Endodermal cell (in vitro differentiated cells): ENCODE data around the gene CD79A. TPM values are rescaled to one million over a fixed set of nuclear protein-coding genes. Genes with fewer than 3 reads are reported as not detected.

Experiments used
- DNase-seq: peaks from one replicate; pipeline ENCODE4 v3.0.0-alpha.2; 2017
- H3K27ac ChIP-seq: 2 replicates; pipeline ENCODE4 v1.5.1; 2013; ENCODE audit warnings: mild to moderate bottlenecking, low read depth, low read length, moderate library complexity
- H3K27me3 ChIP-seq: 2 replicates; pipeline ENCODE4 v1.6.1; 2013; ENCODE audit warnings: mild to moderate bottlenecking, low read length, moderate library complexity; ENCODE audit not compliant: insufficient read depth, control insufficient read depth, poor library complexity, severe bottlenecking
- H3K36me3 ChIP-seq: 2 replicates; pipeline ENCODE4 v1.7.0; 2013; ENCODE audit warnings: mild to moderate bottlenecking, low read length, moderate library complexity; ENCODE audit not compliant: control insufficient read depth, insufficient read depth
- H3K4me1 ChIP-seq: one replicate; pipeline ENCODE4 v1.7.0; 2013; ENCODE audit warnings: low read length; ENCODE audit not compliant: control insufficient read depth, insufficient read depth
- H3K4me3 ChIP-seq: 2 replicates; pipeline ENCODE4 v1.5.1; 2013; ENCODE audit warnings: mild to moderate bottlenecking, low read length, moderate library complexity
- H3K9ac ChIP-seq: 2 replicates; pipeline ENCODE4 v1.6.1; 2013; ENCODE audit warnings: mild to moderate bottlenecking, low read length, moderate library complexity; ENCODE audit not compliant: poor library complexity, severe bottlenecking; ENCODE audit errors: extremely low read depth
- H3K9me3 ChIP-seq: 2 replicates; pipeline ENCODE4 v1.6.1; 2013; ENCODE audit warnings: mild to moderate bottlenecking, low read length, moderate library complexity; ENCODE audit not compliant: control insufficient read depth
- H3K27ac Mint-ChIP-seq: 2 replicates; pipeline ENCODE4 v1.8.0; 2020; ENCODE audit warnings: mixed read lengths
- H3K27me3 Mint-ChIP-seq: 2 replicates; pipeline ENCODE4 v1.8.0; 2021; ENCODE audit warnings: mild to moderate bottlenecking, mixed read lengths; ENCODE audit not compliant: insufficient read depth
- H3K36me3 Mint-ChIP-seq: 2 replicates; pipeline ENCODE4 v1.8.0; 2020; ENCODE audit warnings: low read depth, mixed read lengths
- H3K4me1 Mint-ChIP-seq: 2 replicates; pipeline ENCODE4 v1.8.0; 2020; ENCODE audit warnings: mixed read lengths
- H3K4me3 Mint-ChIP-seq: 2 replicates; pipeline ENCODE4 v1.8.0; 2020; ENCODE audit warnings: mild to moderate bottlenecking, moderate library complexity, mixed read lengths
- H3K9me3 Mint-ChIP-seq: 2 replicates; pipeline ENCODE4 v1.8.0; 2020; ENCODE audit warnings: mild to moderate bottlenecking, mixed read lengths
- CTCF ChIP-seq: fragments of 200-600 bp; sonication (generic); conservative IDR thresholded peaks from 2 replicates; pipeline ENCODE4 v1.5.0; 2021; ENCODE audit warnings: antibody characterized with exemption, mild to moderate bottlenecking
- WGBS, 2 experiments: methylation state at CpG; one replicate each; pipeline versions ENCODE4 v1.1.5 to v1.1.7; 2013; ENCODE audit warnings: missing lambda C conversion rate in 2 of 2, mixed read lengths in 1 of 2; ENCODE audit not compliant: insufficient coverage in 1 of 2, insufficient read length in 1 of 2; 5-methylcytosine and 5-hydroxymethylcytosine counted together
- total RNA-seq, 2 donors: library from RNA; stranded (reverse); fragmentation: NEBNext Ultra II Directional in 1 of 2; extraction: Animal tissue kit (Norgen Biotek cat#: 25700) in 1 of 2; gene quantifications; 2 replicates in 1 of 2; 3 replicates in 1 of 2; pipeline ENCODE4 v1.2.1, GENCODE V29; 2021

Gene CD79A
- total RNA-seq, 2 donors from 2014 or later = not detected

- peak overlapping the region; percentile 88 for H3K27ac Mint-ChIP-seq
- Histone ChIP-seq H3K36me3 (peaks cover 3% of the 10 kb centered on the region), H3K27me3 (no peaks in the 10 kb centered on the region), H3K9ac (peak overlapping the region; percentile 68), H3K4me3 (peak overlapping the region; percentile 90), H3K27ac (no peak overlapping the region), H3K9me3 (no peaks in the 10 kb centered on the region), H3K4me1 (no peaks in the 10 kb centered on the region)
- 0% methylated on average over 50 to 66 of the region's 66 CpGs for WGBS, 2 experiments
- no peaks in the 10 kb centered on the region for H3K9me3 Mint-ChIP-seq
- peak overlapping the region; percentile 68 for H3K4me3 Mint-ChIP-seq
- H3K36me3 Mint-ChIP-seq = peaks cover 7% of the 10 kb centered on the region
- peaks cover 29% of the 10 kb centered on the region for H3K27me3 Mint-ChIP-seq
- peak; percentile 98 for DNase-seq
- peaks cover 30% of the 10 kb centered on the region for H3K4me1 Mint-ChIP-seq
- TF ChIP-seq CTCF = no peak
Measured at GRCh38 chr19:41883821-41884733, 7.0 kb downstream of the CD79A start.

DNA sequence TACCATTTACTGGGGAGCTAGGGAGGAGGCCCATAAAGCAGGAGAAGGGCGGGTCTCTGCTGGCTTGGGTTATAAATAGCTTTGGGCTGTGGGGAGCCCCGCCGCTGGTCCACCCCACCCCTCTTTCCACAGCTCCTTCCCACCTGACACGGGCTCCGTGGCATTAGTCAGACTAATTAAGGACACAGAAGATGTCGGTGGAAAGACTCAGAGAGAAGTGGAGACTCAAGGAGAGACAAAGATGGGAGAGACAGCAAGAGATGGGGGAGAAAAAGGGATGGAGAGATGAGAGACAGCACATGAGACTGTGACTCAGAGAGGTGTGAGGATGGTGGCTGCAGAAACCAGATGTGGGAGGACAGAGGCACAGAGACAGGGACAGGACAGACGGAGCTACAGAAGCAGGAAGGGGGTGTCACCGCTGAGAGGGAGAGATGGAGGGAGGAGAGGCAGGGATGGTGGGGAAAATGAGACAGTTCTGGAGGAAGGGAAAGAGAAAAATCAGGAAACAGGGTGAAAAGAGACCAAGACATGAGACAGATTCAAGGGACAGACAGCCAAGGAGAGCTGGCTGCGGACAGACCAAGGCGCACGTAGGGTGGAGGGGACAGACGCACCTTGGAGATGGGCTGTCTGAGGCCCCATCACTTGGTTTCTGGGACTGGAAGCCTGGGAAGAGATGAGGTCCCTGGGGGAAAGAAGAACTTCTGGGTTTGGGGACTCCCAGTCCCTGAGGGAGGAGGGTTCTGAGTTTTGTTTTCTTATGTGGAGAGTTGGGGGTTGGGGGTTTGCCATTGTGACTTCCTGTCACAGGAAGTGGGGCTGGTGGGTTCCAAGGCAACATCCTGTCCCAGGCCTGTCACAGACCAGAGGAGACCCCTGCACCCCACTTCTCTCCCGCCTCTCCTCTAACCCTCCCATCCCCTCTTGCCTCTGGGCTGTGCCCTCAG is 10.0 kb downstream of the CD79A start:
- Mint-ChIP-seq H3K9me3 (no peaks in the 10 kb centered on the region), H3K27ac (peak overlapping the region; percentile 63), H3K27me3 (peaks cover 6% of the 10 kb centered on the region), H3K36me3 (peaks cover 21% of the 10 kb centered on the region), H3K4me3 (peak overlapping the region; percentile 24), H3K4me1 (peaks cover 30% of the 10 kb centered on the region)
- DNase-seq = no peak
- H3K9ac ChIP-seq = no peak overlapping the region
- no peaks in the 10 kb centered on the region for H3K9me3 ChIP-seq
- H3K4me1 ChIP-seq = no peaks in the 10 kb centered on the region
- H3K27me3 ChIP-seq = no peaks in the 10 kb centered on the region
- TF ChIP-seq CTCF = no peak
- no peak overlapping the region for H3K4me3 ChIP-seq
- WGBS, 2 experiments = 83 to 92% methylated on average over 7 to 13 of the region's 13 CpGs
- H3K27ac ChIP-seq = no peak overlapping the region
- H3K36me3 ChIP-seq = peaks cover 18% of the 10 kb centered on the region

DNA sequence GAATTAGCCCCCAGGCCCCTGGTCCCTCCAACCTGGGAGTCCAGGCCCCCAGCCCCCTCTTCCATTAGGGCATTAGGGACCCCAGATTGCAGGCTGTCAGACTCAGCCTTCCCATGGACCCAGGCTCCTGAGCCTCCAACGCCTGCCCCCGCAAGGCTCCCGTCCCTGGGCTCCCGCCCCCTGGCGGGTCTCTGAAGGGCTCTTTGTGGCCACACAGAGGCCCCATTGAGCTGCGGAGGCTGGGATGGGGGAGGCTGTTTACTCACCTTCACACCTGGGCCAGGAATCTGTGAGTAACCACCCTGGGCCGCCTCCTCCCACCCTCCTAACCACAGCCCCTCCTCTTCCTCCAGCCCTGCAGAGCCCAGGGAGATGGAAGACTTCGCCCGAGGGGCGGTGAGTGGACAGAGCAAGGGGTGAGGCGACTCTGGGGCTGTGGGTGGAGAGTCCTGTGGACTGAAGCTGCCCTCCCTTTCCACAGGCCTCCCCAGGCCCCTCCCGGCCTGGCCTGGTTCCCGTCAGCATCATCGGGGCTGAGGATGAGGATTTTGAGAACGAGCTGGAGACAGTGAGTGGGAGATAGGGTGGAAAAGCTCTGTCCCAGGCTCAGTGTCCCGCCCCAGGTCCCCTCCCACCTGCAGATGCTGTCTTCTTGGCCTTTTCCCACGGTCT is 10.8 kb downstream of the CD79A start:
- no peak overlapping the region for H3K27ac ChIP-seq
- H3K4me3 ChIP-seq = peak overlapping the region; percentile 65
- H3K4me1 ChIP-seq = no peaks in the 10 kb centered on the region
- H3K27ac Mint-ChIP-seq = peak overlapping the region; percentile 92
- no peaks in the 10 kb centered on the region for H3K9me3 ChIP-seq
- H3K9me3 Mint-ChIP-seq = no peaks in the 10 kb centered on the region
- no peaks in the 10 kb centered on the region for H3K27me3 ChIP-seq
- H3K36me3 Mint-ChIP-seq = peaks cover 21% of the 10 kb centered on the region
- WGBS, 2 experiments = 27 to 33% methylated on average over 6 to 17 of the region's 17 CpGs
- peak; percentile 97 for DNase-seq
- H3K27me3 Mint-ChIP-seq = no peaks in the 10 kb centered on the region
- H3K36me3 ChIP-seq = peaks cover 18% of the 10 kb centered on the region
- peaks cover 24% of the 10 kb centered on the region for H3K4me1 Mint-ChIP-seq
- peak overlapping the region; percentile 46 for H3K4me3 Mint-ChIP-seq
- H3K9ac ChIP-seq = no peak overlapping the region
- TF ChIP-seq CTCF = peak; percentile 75
